SK-N-MC (cell line): Measurements from ENCODE around the gene SCNN1G.

ENCODE experiments used
- EZH2 ChIP-seq: fragments of 200-600 bp; sonication (generic); IDR thresholded peaks from one replicate; pipeline ENCODE4 v1.6.1; 2017; ENCODE audit warnings: antibody characterized with exemption
- POLR2AphosphoS5 ChIP-seq: IDR thresholded peaks from 2 replicates; pipeline ENCODE4 v1.6.1; 2012; ENCODE audit warnings: mild to moderate bottlenecking, low read depth, low read length, borderline replicate concordance

GRCh38 chr16:23196539-23196938 lies 14.0 kb downstream of the SCNN1G start:
- TF ChIP-seq POLR2AphosphoS5 (no peak), EZH2 (no peak)
